H9 (cell line): Measurements from ENCODE around the gene RNF113A. TPM values are rescaled to one million over a fixed set of nuclear protein-coding genes. Genes with fewer than 3 reads are reported as not detected.

ENCODE experiments used
- DNase-seq: peaks from one replicate; pipeline ENCODE4 v3.0.0-alpha.2; 2017
- H2AFZ ChIP-seq: one replicate; pipeline ENCODE4 v1.6.1; 2013; ENCODE audit warnings: mild to moderate bottlenecking, low read length, control low read depth, moderate library complexity
- H2AK5ac ChIP-seq: 2 replicates; pipeline ENCODE4 v1.6.1; 2013; ENCODE audit warnings: low read length, control low read depth, mixed read lengths; ENCODE audit not compliant: insufficient read length
- H2BK120ac ChIP-seq: one replicate; pipeline ENCODE4 v1.6.1; 2013; ENCODE audit warnings: low read depth, mild to moderate bottlenecking, low read length, control low read depth, inconsistent platforms; ENCODE audit not compliant: poor library complexity, severe bottlenecking
- H2BK12ac ChIP-seq: 2 replicates; pipeline ENCODE4 v1.6.1; 2013; ENCODE audit warnings: low read length, control low read depth, mixed read lengths, low read depth; ENCODE audit not compliant: insufficient read length
- H2BK15ac ChIP-seq: 2 replicates; pipeline ENCODE4 v1.6.1; 2013; ENCODE audit warnings: low read depth, low read length, control low read depth
- H2BK20ac ChIP-seq: one replicate; pipeline ENCODE4 v1.6.1; 2013; ENCODE audit warnings: low read depth, mild to moderate bottlenecking, low read length, control low read depth, inconsistent platforms; ENCODE audit not compliant: poor library complexity, severe bottlenecking
- H2BK5ac ChIP-seq: 2 replicates; pipeline ENCODE4 v1.6.1; 2013; ENCODE audit warnings: low read length, control low read depth, mixed read lengths; ENCODE audit not compliant: insufficient read length
- H3K14ac ChIP-seq: 2 replicates; pipeline ENCODE4 v1.6.1; 2013; ENCODE audit warnings: low read length, control low read depth; ENCODE audit not compliant: insufficient read depth
- H3K18ac ChIP-seq: 2 replicates; pipeline ENCODE4 v1.6.1; 2013; ENCODE audit warnings: low read depth, mild to moderate bottlenecking, mixed read lengths, low read length, control low read depth; ENCODE audit not compliant: insufficient read length
- H3K23ac ChIP-seq: 2 replicates; pipeline ENCODE4 v1.6.1; 2013; ENCODE audit warnings: low read length, control low read depth, mixed read lengths, low read depth; ENCODE audit not compliant: insufficient read length
- H3K23me2 ChIP-seq: 2 replicates; pipeline ENCODE4 v1.6.1; 2013; ENCODE audit warnings: low read depth, mild to moderate bottlenecking, mixed read lengths, low read length, control low read depth; ENCODE audit not compliant: insufficient read length, poor library complexity, severe bottlenecking
- H3K27ac ChIP-seq: 2 replicates; pipeline ENCODE4 v1.5.1; 2013; ENCODE audit warnings: low read length, control low read depth, mixed read lengths, low read depth; ENCODE audit not compliant: insufficient read length
- H3K27me3 ChIP-seq: 2 replicates; pipeline ENCODE4 v1.6.1; 2013; ENCODE audit warnings: low read length, control low read depth, inconsistent platforms; ENCODE audit not compliant: insufficient read depth
- H3K4ac ChIP-seq: 2 replicates; pipeline ENCODE4 v1.6.1; 2013; ENCODE audit warnings: low read depth, mild to moderate bottlenecking, control low read depth, inconsistent platforms, low read length, moderate library complexity
- H3K4me1 ChIP-seq: 2 replicates; pipeline ENCODE4 v1.6.1; 2013; ENCODE audit warnings: low read length, control low read depth, inconsistent platforms; ENCODE audit not compliant: insufficient read depth
- H3K4me2 ChIP-seq: 2 replicates; pipeline ENCODE4 v1.6.1; 2013; ENCODE audit warnings: low read length, control low read depth, mixed read lengths; ENCODE audit not compliant: insufficient read length, insufficient read depth
- H3K56ac ChIP-seq: 2 replicates; pipeline ENCODE4 v1.6.1; 2013; ENCODE audit warnings: low read depth, mild to moderate bottlenecking, mixed read lengths, low read length, control low read depth; ENCODE audit not compliant: insufficient read length
- H3K79me1 ChIP-seq: 2 replicates; pipeline ENCODE4 v1.6.1; 2013; ENCODE audit warnings: low read depth, mild to moderate bottlenecking, moderate library complexity, low read length, control low read depth, inconsistent platforms; ENCODE audit not compliant: insufficient read depth, poor library complexity, severe bottlenecking
- H3K79me2 ChIP-seq: 2 replicates; pipeline ENCODE4 v1.6.1; 2013; ENCODE audit warnings: low read length, control low read depth, inconsistent platforms; ENCODE audit not compliant: insufficient read depth
- H3K9ac ChIP-seq: 2 replicates; pipeline ENCODE4 v1.6.1; 2013; ENCODE audit warnings: low read length, control low read depth, mixed read lengths; ENCODE audit not compliant: insufficient read length; ENCODE audit errors: extremely low read depth
- H3K9me3 ChIP-seq: one replicate; pipeline ENCODE4 v1.6.1; 2013; ENCODE audit warnings: low read depth, low read length, inconsistent platforms; ENCODE audit not compliant: control insufficient read depth
- H3T11ph ChIP-seq: one replicate; pipeline ENCODE4 v1.6.1; 2013; ENCODE audit warnings: mild to moderate bottlenecking, low read length, control low read depth, inconsistent platforms
- H4K20me1 ChIP-seq: one replicate; pipeline ENCODE4 v1.6.1; 2013; ENCODE audit not compliant: control insufficient read depth, insufficient read length, insufficient read depth
- H4K5ac ChIP-seq: 2 replicates; pipeline ENCODE4 v1.6.1; 2013; ENCODE audit warnings: low read depth, mild to moderate bottlenecking, mixed read lengths, low read length, control low read depth; ENCODE audit not compliant: insufficient read length
- H4K8ac ChIP-seq: replicated peaks from 2 replicates; pipeline ENCODE4 v1.6.1; 2013; ENCODE audit warnings: low read length, control low read depth, mixed read lengths, low read depth; ENCODE audit not compliant: insufficient read length
- H4K91ac ChIP-seq: 2 replicates; pipeline ENCODE4 v1.6.1; 2013; ENCODE audit warnings: low read depth, mild to moderate bottlenecking, moderate library complexity, mixed read lengths, low read length, control low read depth; ENCODE audit not compliant: insufficient read length
- H3K27ac Mint-ChIP-seq, 3 experiments: 2 replicates in 2 of 3; 3 replicates in 1 of 3; pipeline ENCODE4 v1.8.0; 2020 to 2021; ENCODE audit warnings: mixed read lengths in 3 of 3, mild to moderate bottlenecking in 1 of 3, moderate library complexity in 1 of 3
- H3K27me3 Mint-ChIP-seq: 2 replicates; pipeline ENCODE4 v1.8.0; 2021; ENCODE audit warnings: low read depth, mild to moderate bottlenecking, moderate library complexity, mixed read lengths
- H3K36me3 Mint-ChIP-seq, 3 experiments: 2 replicates in 2 of 3; 3 replicates in 1 of 3; pipeline ENCODE4 v1.8.0; 2020 to 2021; ENCODE audit warnings: low read depth in 3 of 3, mixed read lengths in 3 of 3; ENCODE audit not compliant: insufficient read depth in 1 of 3
- H3K4me1 Mint-ChIP-seq, 2 experiments: 2 replicates each; pipeline ENCODE4 v1.8.0; 2020; ENCODE audit warnings: mixed read lengths in 2 of 2
- H3K4me3 Mint-ChIP-seq, 2 experiments: 2 replicates in 1 of 2; 3 replicates in 1 of 2; pipeline ENCODE4 v1.8.0; 2020 to 2021; ENCODE audit warnings: mild to moderate bottlenecking in 2 of 2, mixed read lengths in 2 of 2, moderate library complexity in 1 of 2
- H3K9me3 Mint-ChIP-seq, 2 experiments: 2 replicates in 1 of 2; 3 replicates in 1 of 2; pipeline ENCODE4 v1.8.0; 2020; ENCODE audit warnings: mild to moderate bottlenecking in 2 of 2, mixed read lengths in 2 of 2, moderate library complexity in 1 of 2
- CTCF ChIP-seq: fragments of 200-600 bp; sonication (generic); conservative IDR thresholded peaks from 3 replicates; pipeline ENCODE4 v1.8.0; 2021; ENCODE audit warnings: antibody characterized with exemption, mild to moderate bottlenecking
- WGBS: extraction: QIAGEN DNeasy Blood & Tissue Kit; methylation state at CpG from one replicate; pipeline ENCODE4 v1.1.7; 2013; ENCODE audit warnings: missing lambda C conversion rate, low lambda C conversion rate, mixed read lengths; ENCODE audit not compliant: insufficient read length; ENCODE audit errors: extremely low coverage; 5-methylcytosine and 5-hydroxymethylcytosine counted together
- total RNA-seq: library from RNA; stranded (reverse); gene quantifications from 2 replicates; pipeline ENCODE4 v1.2.1, GENCODE V29; 2021

Gene RNF113A
- total RNA-seq, 1 experiment from 2014 or later = 13.7 TPM

GRCh38 chrX:119899125-119899524 lies 27.6 kb upstream of the RNF113A start:
- no peak overlapping the region for H3K18ac ChIP-seq
- no peak overlapping the region for H3K9ac ChIP-seq
- H3K4me1 Mint-ChIP-seq = peaks cover 4% of the 10 kb centered on the region in 2 experiments
- H3K27ac ChIP-seq = no peak overlapping the region
- H3K4me1 ChIP-seq = 0 out of 2 replicates have a peak, but pooled peaks cover 2% of the 10 kb centered on the region
- H3K9me3 Mint-ChIP-seq = peaks cover 47 to 62% of the 10 kb centered on the region in 2 experiments
- no peaks in the 10 kb centered on the region for H3K27me3 ChIP-seq
- DNase-seq = no peak
- no peak overlapping the region for H3T11ph ChIP-seq
- no peak overlapping the region for H3K4me2 ChIP-seq
- no peak overlapping the region for H2BK120ac ChIP-seq
- H3K79me1 ChIP-seq = no peaks in the 10 kb centered on the region
- no peak overlapping the region for H3K14ac ChIP-seq
- no peak overlapping the region for H2BK5ac ChIP-seq
- no peaks in the 10 kb centered on the region for H3K79me2 ChIP-seq
- H3K27ac Mint-ChIP-seq = no peak overlapping the region
- no peaks in the 10 kb centered on the region for H4K20me1 ChIP-seq
- H2AFZ ChIP-seq = no peak overlapping the region
- no peak overlapping the region for H2BK20ac ChIP-seq
- no CpG with 5 or more reads among the region's 2 CpGs for WGBS
- H3K56ac ChIP-seq = peak overlapping the region; percentile 50
- no peak overlapping the region for H4K5ac ChIP-seq
- H2BK12ac ChIP-seq = no peak overlapping the region
- H3K4me3 Mint-ChIP-seq = no peak overlapping the region; a peak in 1 of 5 replicates
- H3K9me3 ChIP-seq = peaks cover 19% of the 10 kb centered on the region
- no peaks in the 10 kb centered on the region for H3K23me2 ChIP-seq
- H3K23ac ChIP-seq = no peak overlapping the region
- H4K91ac ChIP-seq = no peak overlapping the region
- H2BK15ac ChIP-seq = no peak overlapping the region
- H4K8ac ChIP-seq = no peak overlapping the region
- no peak overlapping the region for H2AK5ac ChIP-seq
- TF ChIP-seq CTCF = no peak
- no peaks in the 10 kb centered on the region for H3K27me3 Mint-ChIP-seq
- H3K36me3 Mint-ChIP-seq = peaks cover 0 to 3% (median 2%) of the 10 kb centered on the region in 3 experiments; a peak in 1 of 7 replicates
- no peak overlapping the region for H3K4ac ChIP-seq
